Keratinocyte (primary cell): Measurements from ENCODE around the gene DNAH2. TPM values are rescaled to one million over a fixed set of nuclear protein-coding genes. Genes with fewer than 3 reads are reported as not detected.

Source experiments
- DNase-seq: peaks from one replicate; pipeline ENCODE4 v3.0.0-alpha.2; 2011; ENCODE audit warnings: low read depth, missing footprints, low spot score
- FAIRE-seq: peaks from 2 replicates; lab custom pipeline; 2011; peaks lifted over from hg19 to GRCh38; lab: Jason Lieb, UNC
- H2AFZ ChIP-seq: 2 replicates; pipeline ENCODE4 v1.6.0; 2012; ENCODE audit warnings: low read length, control low read depth, inconsistent platforms; ENCODE audit not compliant: control insufficient read depth
- H3K27ac ChIP-seq: 2 replicates; pipeline ENCODE4 v1.5.1; 2011; ENCODE audit warnings: low read length; ENCODE audit not compliant: control insufficient read depth, insufficient read depth
- H3K27me3 ChIP-seq: 3 replicates; pipeline ENCODE4 v1.6.0; 2011; ENCODE audit warnings: low read length; ENCODE audit not compliant: control insufficient read depth, insufficient read depth; ENCODE audit errors: extremely low read depth
- H3K36me3 ChIP-seq, 2 experiments: 2 replicates in 1 of 2; 3 replicates in 1 of 2; pipeline ENCODE4 v1.5.1; 2011; ENCODE audit warnings: low read length in 2 of 2, mild to moderate bottlenecking in 1 of 2; ENCODE audit not compliant: control insufficient read depth in 2 of 2, insufficient read depth in 2 of 2; ENCODE audit errors: extremely low read depth in 1 of 2
- H3K4me1 ChIP-seq: 3 replicates; pipeline ENCODE4 v1.5.1; 2011; ENCODE audit warnings: low read length; ENCODE audit not compliant: control insufficient read depth, insufficient read depth; ENCODE audit errors: extremely low read depth
- H3K4me2 ChIP-seq: 3 replicates; pipeline ENCODE4 v1.6.0; 2011; ENCODE audit warnings: low read depth, low read length; ENCODE audit not compliant: control insufficient read depth, insufficient read depth; ENCODE audit errors: extremely low read depth
- H3K4me3 ChIP-seq, 3 experiments: fragments of 200-600 bp in 1 of 3; sonication (generic) in 1 of 3; 2 replicates in 2 of 3; 3 replicates in 1 of 3; pipeline ENCODE4 v1.5.1; 2011 to 2016; ENCODE audit warnings: low read length in 3 of 3, mild to moderate bottlenecking in 3 of 3, control low read depth in 2 of 3, inconsistent platforms in 1 of 3, low read depth in 1 of 3, mixed read lengths in 1 of 3, mixed run types in 1 of 3, moderate library complexity in 1 of 3; ENCODE audit not compliant: control insufficient read depth in 2 of 3, insufficient read depth in 2 of 3; ENCODE audit errors: extremely low read depth in 1 of 3
- H3K79me2 ChIP-seq: 2 replicates; pipeline ENCODE4 v1.6.0; 2012; ENCODE audit warnings: low read length; ENCODE audit not compliant: control insufficient read depth, insufficient read depth
- H3K9ac ChIP-seq: 3 replicates; pipeline ENCODE4 v1.6.0; 2011; ENCODE audit warnings: low read length; ENCODE audit not compliant: control insufficient read depth, insufficient read depth; ENCODE audit errors: extremely low read depth
- H3K9me1 ChIP-seq: 3 replicates; pipeline ENCODE4 v1.6.0; 2011; ENCODE audit warnings: low read length; ENCODE audit not compliant: control insufficient read depth, insufficient read depth; ENCODE audit errors: extremely low read depth
- H3K9me3 ChIP-seq: 2 replicates; pipeline ENCODE4 v1.5.1; 2012; ENCODE audit warnings: low read depth, low read length; ENCODE audit not compliant: control insufficient read depth
- H4K20me1 ChIP-seq: 3 replicates; pipeline ENCODE4 v1.6.0; 2011; ENCODE audit warnings: low read length; ENCODE audit not compliant: control insufficient read depth, insufficient read depth; ENCODE audit errors: extremely low read depth
- EZH2 ChIP-seq: IDR thresholded peaks from one replicate; pipeline ENCODE4 v1.6.1; 2012; ENCODE audit warnings: inconsistent platforms, mild to moderate bottlenecking, low read length, moderate library complexity
- dilution Hi-C: fragments of 300-500 bp; cut with MboI; formaldehyde crosslinking; loops from one replicate; pipeline ENCODE4 v1.7.0; 2020; ENCODE audit warnings: low sequenced_read_pairs; ENCODE audit not compliant: extremely low pct_ligation_motif_present
- polyA plus RNA-seq, 5 experiments: library from polyadenylated mRNA; depleted of rRNA in 3 of 5; stranded (reverse) in 3 of 5; stranded (forward) in 1 of 5; unstranded in 1 of 5; fragments of >200 nt; gene quantifications; 1 replicate in 1 of 5; 2 replicates in 3 of 5; 3 replicates in 1 of 5; pipeline versions ENCODE4 v1.2.1 to v1.2.3, GENCODE V29; 2011 to 2012; ENCODE audit warnings: missing spikeins in 2 of 5, low read depth in 1 of 5, low replicate concordance in 1 of 5
- TF ChIP-seq, protein P1 (sequence below), 3 experiments: IDR thresholded peaks in 1 of 3; conservative IDR thresholded peaks in 1 of 3; optimal IDR thresholded peaks in 1 of 3; 2 replicates in 2 of 3; 3 replicates in 1 of 3; pipeline versions ENCODE3 to v1.5.1; 2011; ENCODE audit warnings: low read length in 3 of 3, mild to moderate bottlenecking in 3 of 3, moderate library complexity in 2 of 3, control low read depth in 1 of 3, inconsistent platforms in 1 of 3; ENCODE audit not compliant: insufficient read depth in 2 of 3; ENCODE audit errors: extremely low read depth in 1 of 3

DNAH2 gene
- polyA plus RNA-seq, 1 donor (not counting 4 experiments of a cell fraction or from before 2014, with no cell fraction given): 0.13 TPM

DNA sequence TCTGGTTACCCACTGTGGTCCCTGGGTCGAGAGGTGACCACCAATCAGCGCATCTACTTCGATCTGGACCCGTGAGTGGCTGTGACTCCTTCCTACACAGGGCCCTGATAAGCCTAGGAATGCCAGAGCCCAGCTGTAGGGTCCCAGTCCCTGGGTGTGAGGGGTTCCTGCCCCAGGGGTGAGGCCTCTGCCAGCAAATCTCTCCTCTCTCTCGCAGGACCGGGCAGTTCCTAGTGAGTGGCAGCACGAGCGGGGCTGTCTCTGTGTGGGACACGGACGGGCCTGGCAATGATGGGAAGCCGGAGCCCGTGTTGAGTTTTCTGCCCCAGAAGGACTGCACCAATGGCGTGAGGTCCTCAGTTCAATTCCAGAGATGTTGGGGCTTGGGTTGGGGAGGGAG, 14.8 kb upstream of the DNAH2 start:
- no peaks in the 10 kb centered on the region for H3K9me3 ChIP-seq
- H3K4me3 ChIP-seq: no peak overlapping the region
- FAIRE-seq (no peak), DNase-seq (no peak)
- peaks cover 22% of the 10 kb centered on the region for H3K27me3 ChIP-seq
- no peak overlapping the region for H3K9ac ChIP-seq
- H3K27ac ChIP-seq: no peak overlapping the region
- H4K20me1 ChIP-seq: no peaks in the 10 kb centered on the region
- no peak overlapping the region for H2AFZ ChIP-seq
- peaks cover 12 to 16% of the 10 kb centered on the region in 2 experiments for H3K36me3 ChIP-seq
- H3K79me2 ChIP-seq: no peaks in the 10 kb centered on the region
- no peak for TF ChIP-seq EZH2
- TF ChIP-seq, protein P1, sequence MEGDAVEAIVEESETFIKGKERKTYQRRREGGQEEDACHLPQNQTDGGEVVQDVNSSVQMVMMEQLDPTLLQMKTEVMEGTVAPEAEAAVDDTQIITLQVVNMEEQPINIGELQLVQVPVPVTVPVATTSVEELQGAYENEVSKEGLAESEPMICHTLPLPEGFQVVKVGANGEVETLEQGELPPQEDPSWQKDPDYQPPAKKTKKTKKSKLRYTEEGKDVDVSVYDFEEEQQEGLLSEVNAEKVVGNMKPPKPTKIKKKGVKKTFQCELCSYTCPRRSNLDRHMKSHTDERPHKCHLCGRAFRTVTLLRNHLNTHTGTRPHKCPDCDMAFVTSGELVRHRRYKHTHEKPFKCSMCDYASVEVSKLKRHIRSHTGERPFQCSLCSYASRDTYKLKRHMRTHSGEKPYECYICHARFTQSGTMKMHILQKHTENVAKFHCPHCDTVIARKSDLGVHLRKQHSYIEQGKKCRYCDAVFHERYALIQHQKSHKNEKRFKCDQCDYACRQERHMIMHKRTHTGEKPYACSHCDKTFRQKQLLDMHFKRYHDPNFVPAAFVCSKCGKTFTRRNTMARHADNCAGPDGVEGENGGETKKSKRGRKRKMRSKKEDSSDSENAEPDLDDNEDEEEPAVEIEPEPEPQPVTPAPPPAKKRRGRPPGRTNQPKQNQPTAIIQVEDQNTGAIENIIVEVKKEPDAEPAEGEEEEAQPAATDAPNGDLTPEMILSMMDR (optimal IDR thresholded peaks at IDR 0.05 in 1 of 3, IDR thresholded peaks at IDR 0.05 in 1 of 3, conservative IDR thresholded peaks at IDR 0.05 in 1 of 3; ENCODE audit: extremely low read depth in 1 of 3, insufficient read depth in 2 of 3, low read length in 3 of 3): no peak
- dilution Hi-C loops: no loop called here
- peaks cover 20% of the 10 kb centered on the region for H3K4me1 ChIP-seq
- H3K9me1 ChIP-seq: no peaks in the 10 kb centered on the region
- H3K4me2 ChIP-seq: no peak overlapping the region

DNA sequence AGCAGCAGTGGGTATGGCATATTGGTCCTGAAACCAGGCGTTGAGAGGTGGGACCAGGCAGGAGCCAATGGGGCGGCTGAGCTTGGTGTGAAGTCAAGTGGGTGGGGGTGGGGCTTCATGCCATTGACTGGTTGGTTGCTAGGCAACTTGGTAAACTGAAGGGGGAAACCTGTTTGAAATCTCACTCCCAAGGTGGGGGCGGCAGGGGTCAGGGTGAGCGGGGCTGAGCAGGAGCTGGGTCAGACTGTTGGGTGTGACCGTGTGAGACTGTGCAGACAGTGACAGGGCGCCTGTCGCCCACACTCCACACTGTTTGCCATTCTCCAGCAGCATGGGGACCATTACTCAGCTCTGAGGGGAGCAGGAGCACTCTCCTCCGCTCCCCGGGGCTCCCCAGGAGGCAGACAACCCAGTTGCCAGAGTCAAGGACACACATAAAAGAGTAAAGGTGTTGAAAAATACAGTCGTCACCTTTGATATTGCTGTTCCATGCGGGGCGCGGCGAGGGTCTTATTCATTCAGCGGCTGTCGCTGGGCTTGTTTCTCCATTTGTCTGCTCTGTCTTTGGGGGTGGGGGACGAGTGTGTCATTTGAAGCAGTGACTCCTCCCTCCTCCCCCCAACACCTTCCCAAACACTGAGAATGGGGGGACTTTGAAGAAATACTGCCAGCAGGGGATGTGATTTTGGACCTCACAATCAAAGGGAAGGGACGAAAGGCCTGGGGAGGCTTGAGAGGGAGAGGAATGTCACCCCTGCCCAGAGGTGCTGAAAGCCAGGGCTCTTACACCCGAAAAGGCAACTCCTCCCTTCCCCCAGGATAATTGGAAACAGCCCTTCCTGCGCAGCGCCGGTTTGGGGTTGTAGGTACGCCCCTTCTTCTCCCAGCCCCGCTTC, 13.7 kb upstream of the DNAH2 start:
- Histone ChIP-seq H3K36me3 (peaks cover 12 to 16% of the 10 kb centered on the region in 2 experiments), H3K4me2 (peak overlapping the region; percentile 88), H3K79me2 (no peaks in the 10 kb centered on the region), H3K4me1 (peaks cover 20% of the 10 kb centered on the region), H3K9me1 (no peaks in the 10 kb centered on the region), H3K4me3 (peak overlapping the region in 1 of 3 experiments; percentile 65), H3K9me3 (no peaks in the 10 kb centered on the region), H2AFZ (no peak overlapping the region), H3K27ac (no peak overlapping the region), H3K9ac (no peak overlapping the region), H4K20me1 (no peaks in the 10 kb centered on the region), H3K27me3 (peaks cover 22% of the 10 kb centered on the region)
- no peak for DNase-seq
- dilution Hi-C loops: no loop called here
- no peak for FAIRE-seq
- no peak for TF ChIP-seq EZH2
